Measurements from ENCODE around the gene GREM1. TPM values are rescaled to one million over a fixed set of nuclear protein-coding genes. Genes with fewer than 3 reads are reported as not detected.

GREM1 gene
- total and polyA plus RNA-seq, 2 donors (not counting 3 experiments of a cell fraction or from before 2014, with no cell fraction given): not detected

GRCh38 chr15:32763295-32763694 lies 45.5 kb downstream of the GREM1 start:
- H3K36me3 ChIP-seq (ENCODE audit: control insufficient read depth in 2 of 2, extremely low read depth in 1 of 2, insufficient read depth in 2 of 2, low read length in 2 of 2): no peaks in the 10 kb centered on the region
- peaks cover 2 to 24% of the 10 kb centered on the region in 2 experiments for H3K27me3 ChIP-seq (ENCODE audit: control insufficient read depth in 2 of 2, insufficient read depth in 2 of 2, low read length in 2 of 2)
- FAIRE-seq (no peak), DNase-seq (ENCODE audit: low read depth, low spot score) (no peak)
- dilution Hi-C loops (cut with MboI; ENCODE audit: extremely low pct_ligation_motif_present, low sequenced_read_pairs) (no loop called here), intact Hi-C loops (cut with micrococcal nuclease) (no loop called here)
- H3K9ac ChIP-seq (replicated peaks; ENCODE audit: extremely low read depth, insufficient read depth, low read length): no peak overlapping the region
- H3K79me2 ChIP-seq (ENCODE audit: control insufficient read depth, insufficient read depth, low read length): no peaks in the 10 kb centered on the region
- no peak overlapping the region for H2AFZ ChIP-seq (ENCODE audit: low read depth, low read length)
- no peaks in the 10 kb centered on the region for H4K20me1 ChIP-seq (replicated peaks; ENCODE audit: control insufficient read depth, extremely low read depth, insufficient read depth, low read length)
- H3K4me2 ChIP-seq (ENCODE audit: insufficient read depth, low read length): no peak overlapping the region
- H3K27ac ChIP-seq (ENCODE audit: insufficient read depth, low read depth, low read length): no peak overlapping the region
- H3K4me1 ChIP-seq (ENCODE audit: control insufficient read depth, extremely low read depth, insufficient read depth, low read length): no peaks in the 10 kb centered on the region
- H3K9me3 ChIP-seq (replicated peaks; ENCODE audit: control insufficient read depth, insufficient read depth, low read length): no peaks in the 10 kb centered on the region
- ChIA-PET CTCF (interaction anchor here (1.1 to 1.2 kb wide), 2 partner anchors 9 to 173 kb away, joined by 4 read pairs; no protein-coding TSS in a partner anchor), POLR2A (no interaction called here)
- BruUV-seq (replicated peaks): no TSS peak
- H3K4me3 ChIP-seq (replicated peaks in 1 of 3; ENCODE audit: insufficient read depth in 1 of 3, low read depth in 1 of 3, low read length in 3 of 3): no peak overlapping the region
- no peaks in the 10 kb centered on the region for H3K9me1 ChIP-seq (replicated peaks; ENCODE audit: control insufficient read depth, extremely low read depth, insufficient read depth, low read length)
- TF ChIP-seq MYC (IDR thresholded peaks at IDR 0.05; ENCODE audit: low read depth, low read length) (no peak), MAX (IDR thresholded peaks at IDR 0.05; ENCODE audit: insufficient read depth, insufficient read length) (no peak), POLR2A (IDR thresholded peaks at IDR 0.05; ENCODE audit: low read depth, low read length) (no peak), FOS (IDR thresholded peaks at IDR 0.05; ENCODE audit: borderline replicate concordance, insufficient read depth, low read length) (no peak), POLR2AphosphoS5 (IDR thresholded peaks at IDR 0.05; ENCODE audit: insufficient read depth, low read depth, low read length) (no peak), GATA2 (IDR thresholded peaks at IDR 0.05; ENCODE audit: insufficient read depth, insufficient read length, low read depth, low read length) (no peak), CTCF (IDR thresholded peaks at IDR 0.05; ENCODE audit: extremely low read depth in 1 of 2, insufficient read depth in 1 of 2, low read depth in 1 of 2, low read length in 2 of 2) (no peak)

All from endothelial cell of umbilical vein (primary cell).